Effector memory CD4-positive, alpha-beta T cell (primary cell): Measurements from ENCODE around the gene NR4A1.
A peak's percentile ranks its signal among the peaks of the same experiment; 100 is the strongest.

ENCODE experiments used
- DNase-seq, 3 donors: peaks; one replicate each; pipeline ENCODE4 v3.0.0-alpha.2; 2020
- H3K27ac ChIP-seq: 2 replicates; pipeline ENCODE4 v1.7.0; 2013; ENCODE audit warnings: mild to moderate bottlenecking, low read length, moderate library complexity; ENCODE audit not compliant: insufficient read depth, poor library complexity, severe bottlenecking
- H3K27me3 ChIP-seq: replicated peaks from 2 replicates; pipeline ENCODE4 v1.7.0; 2013; ENCODE audit warnings: mild to moderate bottlenecking, low read length; ENCODE audit not compliant: insufficient read depth, control insufficient read depth, poor library complexity, severe bottlenecking
- H3K36me3 ChIP-seq: 2 replicates; pipeline ENCODE4 v1.7.0; 2013; ENCODE audit warnings: mild to moderate bottlenecking, low read length, moderate library complexity; ENCODE audit not compliant: control insufficient read depth, insufficient read depth
- H3K4me1 ChIP-seq: 2 replicates; pipeline ENCODE4 v1.7.0; 2013; ENCODE audit warnings: low read length, mild to moderate bottlenecking; ENCODE audit not compliant: control insufficient read depth, insufficient read depth, poor library complexity, severe bottlenecking
- H3K4me3 ChIP-seq: 2 replicates; pipeline ENCODE4 v1.7.0; 2013; ENCODE audit warnings: low read length, low read depth, mild to moderate bottlenecking; ENCODE audit not compliant: insufficient read depth, poor library complexity, severe bottlenecking
- H3K9me3 ChIP-seq: 2 replicates; pipeline ENCODE4 v1.7.0; 2013; ENCODE audit warnings: mild to moderate bottlenecking, low read length, moderate library complexity; ENCODE audit not compliant: control insufficient read depth

The NR4A1 gene

GRCh38 chr12:52080403-52081251, 29.4 kb downstream of the NR4A1 start:
- Histone ChIP-seq H3K27me3 (no peaks in the 10 kb centered on the region), H3K4me1 (peaks cover 6% of the 10 kb centered on the region), H3K27ac (no peak overlapping the region), H3K4me3 (no peak overlapping the region), H3K36me3 (peaks cover 28% of the 10 kb centered on the region), H3K9me3 (no peaks in the 10 kb centered on the region)
- no peak for DNase-seq

- Histone ChIP-seq H3K36me3 (peaks cover 21% of the 10 kb centered on the region), H3K4me3 (no peak overlapping the region), H3K4me1 (peaks cover 6% of the 10 kb centered on the region), H3K9me3 (no peaks in the 10 kb centered on the region), H3K27me3 (no peaks in the 10 kb centered on the region), H3K27ac (no peak overlapping the region)
- no peak for DNase-seq
Observed at GRCh38 chr12:52081263-52081733, 30.1 kb downstream of the NR4A1 start.

- H3K27ac ChIP-seq = no peak overlapping the region
Observed at GRCh38 chr12:52082026-52082668, 30.9 kb downstream of the NR4A1 start.

GRCh38 chr12:52082669-52082987, 31.4 kb downstream of the NR4A1 start:
- Histone ChIP-seq H3K27me3 (no peaks in the 10 kb centered on the region), H3K36me3 (peaks cover 11% of the 10 kb centered on the region), H3K4me3 (no peak overlapping the region), H3K4me1 (peaks cover 6% of the 10 kb centered on the region), H3K9me3 (no peaks in the 10 kb centered on the region), H3K27ac (no peak overlapping the region)
- no peak for DNase-seq

More at GRCh38 chr12:52082026-52082668, 30.9 kb downstream of the NR4A1 start:
- peaks cover 6% of the 10 kb centered on the region for H3K4me1 ChIP-seq
- H3K36me3 ChIP-seq = peaks cover 13% of the 10 kb centered on the region
- H3K27me3 ChIP-seq = no peaks in the 10 kb centered on the region
- no peak for DNase-seq
- no peak overlapping the region for H3K4me3 ChIP-seq
- no peaks in the 10 kb centered on the region for H3K9me3 ChIP-seq

GRCh38 chr12:52082988-52083637, 31.9 kb downstream of the NR4A1 start:
- Histone ChIP-seq H3K27me3 (no peaks in the 10 kb centered on the region), H3K4me1 (peaks cover 6% of the 10 kb centered on the region), H3K27ac (no peak overlapping the region), H3K9me3 (no peaks in the 10 kb centered on the region), H3K4me3 (no peak overlapping the region), H3K36me3 (peaks cover 8% of the 10 kb centered on the region)
- peak; percentile 45 to 52 (median 50) for DNase-seq

GRCh38 chr12:52083638-52083996, 32.4 kb downstream of the NR4A1 start:
- DNase-seq = no peak
- peaks cover 3% of the 10 kb centered on the region for H3K36me3 ChIP-seq

GRCh38 chr12:52084491-52085231, 33.4 kb downstream of the NR4A1 start:
- Histone ChIP-seq H3K4me1 (peaks cover 6% of the 10 kb centered on the region), H3K27ac (no peak overlapping the region), H3K27me3 (no peaks in the 10 kb centered on the region), H3K9me3 (no peaks in the 10 kb centered on the region), H3K36me3 (no peaks in the 10 kb centered on the region), H3K4me3 (no peak overlapping the region)
- DNase-seq = no peak

More at GRCh38 chr12:52083638-52083996, 32.4 kb downstream of the NR4A1 start:
- no peak overlapping the region for H3K27ac ChIP-seq
- H3K4me1 ChIP-seq = peaks cover 6% of the 10 kb centered on the region
- no peaks in the 10 kb centered on the region for H3K9me3 ChIP-seq
- no peak overlapping the region for H3K4me3 ChIP-seq
- no peaks in the 10 kb centered on the region for H3K27me3 ChIP-seq

- Histone ChIP-seq H3K27ac (no peak overlapping the region), H3K9me3 (no peaks in the 10 kb centered on the region), H3K27me3 (no peaks in the 10 kb centered on the region), H3K4me3 (no peak overlapping the region), H3K4me1 (peaks cover 6% of the 10 kb centered on the region), H3K36me3 (no peaks in the 10 kb centered on the region)
- DNase-seq = no peak
Observed at GRCh38 chr12:52085682-52086180, 34.5 kb downstream of the NR4A1 start.

GRCh38 chr12:52086366-52086765, 35.1 kb downstream of the NR4A1 start:
- H3K27me3 ChIP-seq = no peaks in the 10 kb centered on the region

More at GRCh38 chr12:52086366-52086765, 35.1 kb downstream of the NR4A1 start:
- H3K36me3 ChIP-seq = no peaks in the 10 kb centered on the region
- H3K4me1 ChIP-seq = peaks cover 3% of the 10 kb centered on the region
- H3K27ac ChIP-seq = no peak overlapping the region
- no peak for DNase-seq
- H3K4me3 ChIP-seq = no peak overlapping the region
- H3K9me3 ChIP-seq = no peaks in the 10 kb centered on the region
